Measurements from ENCODE around the gene GATB.

DNA sequence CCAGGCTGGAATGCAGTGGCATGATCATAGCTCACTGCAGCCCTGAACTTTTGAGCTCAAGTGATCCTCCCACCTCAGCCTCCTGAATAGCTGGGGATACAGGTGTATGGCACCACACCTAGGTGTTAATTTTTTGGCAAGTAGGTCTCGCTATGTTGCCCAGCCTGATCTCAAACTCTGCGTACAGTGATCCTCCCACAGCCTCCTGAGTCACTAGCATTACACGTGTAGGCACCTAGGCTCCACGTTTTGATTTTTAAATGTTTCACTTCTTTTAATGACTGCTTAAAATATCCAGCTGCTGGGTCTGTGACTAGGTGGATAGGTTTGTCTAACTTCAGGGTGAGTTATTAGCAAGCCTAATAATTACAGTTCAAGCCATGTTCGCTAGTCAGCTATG lies 44.5 kb downstream of the GATB start:
- TF ChIP-seq, protein P1, sequence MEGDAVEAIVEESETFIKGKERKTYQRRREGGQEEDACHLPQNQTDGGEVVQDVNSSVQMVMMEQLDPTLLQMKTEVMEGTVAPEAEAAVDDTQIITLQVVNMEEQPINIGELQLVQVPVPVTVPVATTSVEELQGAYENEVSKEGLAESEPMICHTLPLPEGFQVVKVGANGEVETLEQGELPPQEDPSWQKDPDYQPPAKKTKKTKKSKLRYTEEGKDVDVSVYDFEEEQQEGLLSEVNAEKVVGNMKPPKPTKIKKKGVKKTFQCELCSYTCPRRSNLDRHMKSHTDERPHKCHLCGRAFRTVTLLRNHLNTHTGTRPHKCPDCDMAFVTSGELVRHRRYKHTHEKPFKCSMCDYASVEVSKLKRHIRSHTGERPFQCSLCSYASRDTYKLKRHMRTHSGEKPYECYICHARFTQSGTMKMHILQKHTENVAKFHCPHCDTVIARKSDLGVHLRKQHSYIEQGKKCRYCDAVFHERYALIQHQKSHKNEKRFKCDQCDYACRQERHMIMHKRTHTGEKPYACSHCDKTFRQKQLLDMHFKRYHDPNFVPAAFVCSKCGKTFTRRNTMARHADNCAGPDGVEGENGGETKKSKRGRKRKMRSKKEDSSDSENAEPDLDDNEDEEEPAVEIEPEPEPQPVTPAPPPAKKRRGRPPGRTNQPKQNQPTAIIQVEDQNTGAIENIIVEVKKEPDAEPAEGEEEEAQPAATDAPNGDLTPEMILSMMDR (optimal IDR thresholded peaks at IDR 0.05 in 1 of 3, IDR thresholded peaks at IDR 0.05 in 1 of 3, conservative IDR thresholded peaks at IDR 0.05 in 1 of 3; ENCODE audit: extremely low read depth in 1 of 3, insufficient read depth in 2 of 3, low read length in 3 of 3): no peak
- TF ChIP-seq EZH2 (IDR thresholded peaks at IDR 0.05; ENCODE audit: low read length): no peak

Data from keratinocyte (primary cell).